ENCODE data around the gene RPS8.
"Not testable (repeated sequence)": the region's sequence is repeated elsewhere in the genome, so short reads cannot be mapped to it uniquely, and the experiment has no call there.

The RPS8 gene

DNA sequence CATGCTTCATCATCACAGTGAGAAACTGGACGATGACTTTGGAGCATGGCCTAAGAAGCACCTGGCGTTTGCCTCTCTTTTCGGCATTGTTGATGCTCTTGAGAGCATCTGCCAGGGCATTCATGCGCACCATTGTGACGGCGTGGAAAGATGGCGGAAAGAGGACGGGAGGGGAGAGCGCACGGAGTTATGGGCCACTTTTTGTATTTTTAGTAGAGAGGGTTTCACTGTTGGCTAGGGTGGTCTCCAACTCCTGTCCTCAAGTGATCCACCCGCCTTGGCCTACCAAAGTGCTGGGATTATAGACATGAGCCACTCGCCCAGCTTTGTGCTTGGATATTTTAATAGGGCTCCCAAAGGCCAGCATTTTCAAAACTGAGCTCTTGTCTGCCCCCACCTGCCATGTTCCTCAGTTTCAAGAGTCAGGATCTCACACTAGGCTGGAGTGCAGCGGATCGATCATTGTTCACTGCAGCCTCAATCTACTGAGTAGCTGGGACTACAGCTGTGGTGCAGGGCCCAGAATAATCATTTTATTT, 5.3 kb downstream of the RPS8 start:
- DNase-seq (ENCODE audit: low read depth in 2 of 2) = no peak

- no peak for DNase-seq (ENCODE audit: low read depth in 2 of 2)
Measured at GRCh38 chr1:44783697-44784093, 8.4 kb downstream of the RPS8 start.

DNA sequence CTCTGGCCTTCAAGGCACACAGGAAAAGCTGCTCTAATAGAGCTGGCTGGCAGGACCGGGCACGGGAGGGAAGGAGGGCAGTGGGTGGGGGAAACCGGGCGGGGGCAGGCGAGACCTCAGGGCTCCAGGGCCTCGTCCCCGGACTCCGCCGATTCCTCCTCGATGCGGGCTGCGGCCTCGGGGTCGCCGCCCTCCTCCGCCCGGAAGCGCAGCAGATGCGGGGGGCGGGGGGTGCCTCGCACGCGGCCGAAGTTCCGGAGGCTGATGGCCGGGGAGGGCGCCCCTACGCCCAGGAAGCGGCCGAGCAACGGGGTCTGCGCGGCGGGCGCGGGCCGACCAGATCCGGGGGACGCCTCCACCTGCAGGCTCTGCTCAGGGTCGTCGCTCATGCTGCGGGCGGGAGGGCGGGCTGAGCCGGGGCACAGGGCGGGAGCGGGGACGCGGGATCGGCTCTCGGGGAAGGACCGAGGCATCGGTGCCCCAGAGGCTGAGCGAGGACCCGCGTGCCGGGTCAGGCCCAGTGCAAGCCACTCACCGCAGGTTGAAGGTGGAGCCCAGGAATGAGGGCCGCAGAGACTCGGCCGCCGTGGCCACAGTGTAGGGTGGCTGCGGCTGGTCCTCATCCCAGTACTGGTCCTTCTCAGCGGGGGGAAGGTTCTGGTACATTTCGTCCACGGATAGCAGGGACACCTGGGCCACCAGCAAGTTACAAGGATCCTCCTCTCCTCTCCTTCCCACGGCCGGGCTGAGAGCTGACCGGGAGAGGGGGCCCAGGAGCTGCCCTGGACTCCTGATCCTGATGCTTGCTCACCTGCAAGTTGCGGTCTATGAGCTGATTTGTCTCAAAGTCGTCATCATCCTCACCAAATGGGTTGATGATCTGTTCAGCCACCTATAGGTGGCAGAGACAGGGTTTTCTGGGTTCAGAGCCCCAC, 9.0 kb downstream of the RPS8 start:
- DNase-seq (ENCODE audit: low read depth in 2 of 2) = no peak

- DNase-seq (ENCODE audit: low read depth in 2 of 2) = no peak
Measured at GRCh38 chr1:44785029-44785380, 9.7 kb downstream of the RPS8 start.

- no peak for DNase-seq (ENCODE audit: low read depth in 2 of 2)
Measured at GRCh38 chr1:44785501-44786137, 10.3 kb downstream of the RPS8 start.

- DNase-seq (ENCODE audit: low read depth in 2 of 2) = peak; percentile 52 to 63
Measured at GRCh38 chr1:44786138-44786840, 10.9 kb downstream of the RPS8 start.

- no peak for DNase-seq (ENCODE audit: low read depth in 2 of 2)
Measured at GRCh38 chr1:44786841-44787426, 11.6 kb downstream of the RPS8 start.

GRCh38 chr1:44787506-44787905, 12.2 kb downstream of the RPS8 start:
- no peak for DNase-seq (ENCODE audit: low read depth in 2 of 2)

- DNase-seq (ENCODE audit: low read depth in 2 of 2) = no peak
Measured at GRCh38 chr1:44788120-44788860, 12.9 kb downstream of the RPS8 start, which contains the start of gene BEST4. TSS of gene BEST4 (minus strand) at chr1:44788170. CDS start at chr1:44787705, 465 bp downstream.

DNA sequence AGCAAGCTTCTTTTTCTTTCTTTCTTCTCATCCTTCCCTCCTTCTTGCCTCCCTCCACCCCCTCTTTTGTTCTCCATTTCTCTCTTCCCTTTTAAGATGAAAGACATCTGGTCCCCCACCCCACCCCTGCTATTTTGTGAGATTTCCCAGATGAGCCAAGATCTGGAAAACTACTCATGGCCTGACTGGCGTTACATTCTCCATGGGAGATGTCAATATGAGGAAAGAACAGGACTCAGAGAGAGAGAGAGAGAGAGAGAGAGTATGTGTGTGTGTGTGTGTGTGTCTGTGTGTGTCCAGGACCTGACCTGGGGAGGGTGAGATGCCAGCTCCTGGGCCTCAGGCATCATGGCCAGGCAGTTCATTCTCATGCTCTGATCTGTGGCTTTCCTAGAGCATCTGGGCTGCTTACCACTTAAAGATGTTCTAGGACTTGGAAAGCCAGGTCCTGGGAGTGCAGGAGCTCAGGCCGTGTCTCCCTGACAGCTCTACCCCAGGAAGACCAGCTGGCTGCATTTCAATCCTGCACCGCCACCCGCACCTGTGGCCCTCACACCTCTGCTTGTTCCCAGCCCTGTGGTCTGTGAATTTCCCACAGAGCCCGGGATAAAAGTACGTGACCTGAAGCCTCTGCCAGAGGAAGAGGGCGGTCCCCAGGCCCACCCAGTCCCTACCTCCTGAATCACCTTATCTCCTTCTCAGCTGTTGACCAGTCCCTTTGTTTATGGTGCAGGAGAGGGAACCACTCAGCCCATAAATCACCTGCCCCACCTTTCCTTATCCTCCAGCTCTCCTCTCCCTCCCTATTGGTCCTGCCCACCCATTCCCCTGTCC, 15.8 kb downstream of the RPS8 start:
- no peak for DNase-seq (ENCODE audit: low read depth in 2 of 2)

DNA sequence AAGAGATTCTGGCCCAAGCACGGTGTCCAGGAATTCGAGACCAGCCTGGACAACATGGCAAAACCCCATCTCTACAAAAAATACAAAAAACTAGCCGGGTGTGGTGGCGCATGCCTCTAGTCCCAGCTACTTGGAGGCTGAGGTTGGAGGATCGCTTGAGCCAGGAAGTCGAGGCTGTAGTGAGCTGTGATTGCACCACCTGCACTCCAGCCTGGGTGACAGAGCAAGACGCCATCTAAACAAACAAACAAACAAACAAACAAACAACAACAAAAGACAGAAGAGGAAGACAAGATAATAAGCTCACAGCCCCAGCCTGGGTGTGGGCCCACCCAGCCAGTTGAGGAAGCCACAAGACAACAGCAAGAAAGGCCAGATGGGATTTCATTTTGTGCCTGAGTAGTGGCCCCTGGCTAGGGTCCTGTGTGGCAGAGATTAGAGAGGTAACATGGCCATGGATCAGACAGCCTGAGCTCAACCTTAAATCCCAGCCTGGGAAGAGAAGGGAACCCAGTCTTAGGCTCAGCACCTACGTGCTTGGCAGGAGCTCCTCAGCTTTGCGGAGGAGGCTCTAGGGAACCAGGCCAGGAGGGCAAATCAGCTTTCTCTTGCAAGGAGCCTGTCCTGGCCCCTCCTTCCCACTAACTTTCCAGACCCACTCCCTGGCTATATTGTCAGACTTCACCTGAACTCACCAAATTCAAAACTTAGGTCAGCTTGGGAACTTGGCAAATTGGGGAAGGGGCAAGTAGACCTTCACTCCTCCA, 17.6 kb downstream of the RPS8 start:
- DNase-seq (ENCODE audit: low read depth in 2 of 2) = no peak

DNA sequence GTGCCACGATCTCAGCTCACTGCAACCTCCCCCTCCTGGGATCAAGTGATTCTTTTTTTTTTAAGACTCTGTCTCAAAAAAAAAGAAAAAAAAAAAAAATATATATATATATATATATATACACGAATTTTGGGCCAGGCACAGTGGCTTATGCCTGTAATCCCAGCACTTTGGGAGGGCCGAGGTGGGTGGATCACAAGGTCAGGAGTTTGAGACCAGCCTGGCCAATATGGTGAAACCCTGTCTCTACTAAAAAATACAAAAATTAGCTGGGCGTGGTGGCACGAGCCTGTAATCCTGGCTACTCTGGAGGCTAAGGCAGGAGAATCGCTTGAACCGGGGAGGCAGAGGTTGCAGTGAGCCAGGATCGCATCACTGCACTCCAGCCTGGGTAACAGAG, 22.5 kb downstream of the RPS8 start:
- DNase-seq (ENCODE audit: low read depth in 2 of 2) = not testable (repeated sequence)

DNA sequence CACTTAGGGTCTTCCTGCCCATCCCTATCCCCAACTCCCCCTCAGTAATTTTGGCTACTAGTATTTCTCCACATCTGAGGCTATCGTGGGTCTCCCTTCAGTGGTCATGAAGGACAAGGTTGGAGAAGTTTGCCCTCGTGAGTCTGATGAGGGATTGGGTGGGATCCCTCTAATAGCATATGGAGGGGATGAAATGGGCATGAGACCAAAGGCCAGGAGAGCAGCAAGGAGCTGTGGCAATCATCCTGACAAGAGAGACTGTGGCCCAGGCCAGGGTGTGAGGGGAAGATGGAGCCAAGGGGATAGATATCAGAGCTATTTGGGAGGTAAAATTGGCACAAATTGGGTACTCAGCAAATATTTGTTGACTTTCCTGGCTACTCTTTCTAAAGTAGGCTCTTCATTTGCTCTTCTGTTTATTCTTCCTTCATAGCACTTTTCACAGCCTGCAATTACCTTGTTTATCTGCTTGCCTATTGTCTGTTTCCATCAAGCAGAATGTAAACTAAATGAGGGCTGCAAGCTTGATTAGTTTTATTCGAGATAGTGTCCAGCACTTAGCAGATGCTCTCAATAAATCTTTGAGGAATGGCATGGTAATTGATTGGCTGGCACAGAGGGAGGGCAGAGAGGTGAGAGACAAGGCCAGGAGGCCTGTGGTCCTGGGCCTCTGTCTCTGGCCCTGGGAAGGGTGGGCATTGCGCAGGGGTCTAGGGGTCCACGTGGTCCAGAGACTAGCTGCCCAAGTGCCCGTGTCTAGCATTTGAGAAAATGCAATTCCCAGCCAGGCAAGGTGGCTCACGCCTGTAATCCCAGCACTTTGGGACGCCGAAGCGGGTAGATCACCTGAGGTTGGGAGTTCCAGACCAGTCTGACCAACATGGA, 23.4 kb downstream of the RPS8 start:
- DNase-seq (ENCODE audit: low read depth in 2 of 2) = no peak

- peak; percentile 96 to 98 for DNase-seq (ENCODE audit: low read depth in 2 of 2)
Measured at GRCh38 chr1:44799770-44800584, 24.6 kb downstream of the RPS8 start, which contains the start of gene PLK3. TSS of gene PLK3 (plus strand) at chr1:44800377. CDS start at chr1:44800464, 87 bp downstream.

GRCh38 chr1:44801491-44802305, 26.4 kb downstream of the RPS8 start:
- no peak for DNase-seq (ENCODE audit: low read depth in 2 of 2)

DNA sequence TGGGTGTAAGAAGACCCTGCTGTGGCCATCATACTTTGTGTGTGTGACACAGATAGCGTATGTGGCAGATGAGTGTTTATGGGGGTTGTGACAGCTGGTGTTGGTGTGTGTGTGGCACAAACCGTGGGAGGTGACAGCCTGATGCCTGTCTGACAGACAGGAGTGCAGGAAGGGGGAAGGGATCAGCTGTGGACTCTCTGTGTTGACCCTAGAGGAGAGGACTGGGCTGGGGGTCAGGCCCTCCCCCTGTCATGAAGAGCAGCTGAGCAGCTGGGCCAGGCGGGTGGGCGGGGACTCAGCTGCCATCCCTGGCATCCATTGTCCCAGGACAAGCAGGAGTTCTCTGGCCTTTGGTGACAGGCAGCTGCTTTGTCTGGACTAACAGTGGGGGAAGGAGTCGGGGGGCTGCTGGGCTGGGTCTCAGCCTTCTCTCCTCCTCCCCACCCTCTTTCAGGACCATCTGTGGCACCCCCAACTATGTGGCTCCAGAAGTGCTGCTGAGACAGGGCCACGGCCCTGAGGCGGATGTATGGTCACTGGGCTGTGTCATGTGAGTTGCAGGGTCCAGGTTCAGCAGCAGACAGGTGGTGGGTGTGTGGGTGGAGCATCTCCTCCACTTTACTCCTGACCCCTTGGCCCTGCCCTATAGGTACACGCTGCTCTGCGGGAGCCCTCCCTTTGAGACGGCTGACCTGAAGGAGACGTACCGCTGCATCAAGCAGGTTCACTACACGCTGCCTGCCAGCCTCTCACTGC, 27.1 kb downstream of the RPS8 start:
- DNase-seq (ENCODE audit: low read depth in 2 of 2) = no peak
